ENCODE measurements around the gene LETM1. TPM values are rescaled to one million over a fixed set of nuclear protein-coding genes. Genes with fewer than 3 reads are reported as not detected.
A peak's percentile ranks its signal among the peaks of the same experiment; 100 is the strongest.

Gene LETM1
- total and polyA plus RNA-seq, 2 experiments from 2014 or later = 23.3 to 68.9 TPM

DNA sequence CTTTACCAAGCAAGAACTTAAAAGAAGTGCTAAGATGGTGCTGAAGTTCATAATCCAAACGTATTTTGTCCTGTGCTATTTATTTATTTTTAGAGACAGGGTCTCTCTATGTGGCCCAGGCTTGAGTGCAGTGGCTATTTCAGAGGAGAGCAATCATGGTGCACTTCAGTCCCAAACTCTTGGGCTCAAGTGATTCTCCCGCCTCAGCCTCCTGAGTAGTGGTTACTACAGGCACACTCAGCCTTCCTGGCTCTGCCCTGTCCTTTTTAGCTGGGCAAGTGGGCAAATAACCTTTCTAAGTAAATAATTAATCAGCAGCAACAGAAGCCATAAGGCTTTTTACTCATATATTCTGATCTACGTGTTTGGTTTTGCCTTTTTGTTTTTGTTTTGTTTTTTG is 17.8 kb upstream of the LETM1 start:
- no peak overlapping the region for H3K4me3 ChIP-seq
- H4K20me1 ChIP-seq (replicated peaks; ENCODE audit: insufficient read depth) = peaks cover 64% of the 10 kb centered on the region
- TF ChIP-seq, protein P1, sequence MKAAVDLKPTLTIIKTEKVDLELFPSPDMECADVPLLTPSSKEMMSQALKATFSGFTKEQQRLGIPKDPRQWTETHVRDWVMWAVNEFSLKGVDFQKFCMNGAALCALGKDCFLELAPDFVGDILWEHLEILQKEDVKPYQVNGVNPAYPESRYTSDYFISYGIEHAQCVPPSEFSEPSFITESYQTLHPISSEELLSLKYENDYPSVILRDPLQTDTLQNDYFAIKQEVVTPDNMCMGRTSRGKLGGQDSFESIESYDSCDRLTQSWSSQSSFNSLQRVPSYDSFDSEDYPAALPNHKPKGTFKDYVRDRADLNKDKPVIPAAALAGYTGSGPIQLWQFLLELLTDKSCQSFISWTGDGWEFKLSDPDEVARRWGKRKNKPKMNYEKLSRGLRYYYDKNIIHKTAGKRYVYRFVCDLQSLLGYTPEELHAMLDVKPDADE (IDR thresholded peaks at IDR 0.05) = no peak
- TF ChIP-seq CREB1 (CRISPR knock-in tag; IDR thresholded peaks at IDR 0.05; ENCODE audit: low read depth) = no peak
- TF ChIP-seq ZNF114 (CRISPR knock-in tag; IDR thresholded peaks at IDR 0.05) = no peak
- no peak for TF ChIP-seq POLR2AphosphoS5 (IDR thresholded peaks at IDR 0.05; ENCODE audit: low read depth)
- TF ChIP-seq, protein P2, sequence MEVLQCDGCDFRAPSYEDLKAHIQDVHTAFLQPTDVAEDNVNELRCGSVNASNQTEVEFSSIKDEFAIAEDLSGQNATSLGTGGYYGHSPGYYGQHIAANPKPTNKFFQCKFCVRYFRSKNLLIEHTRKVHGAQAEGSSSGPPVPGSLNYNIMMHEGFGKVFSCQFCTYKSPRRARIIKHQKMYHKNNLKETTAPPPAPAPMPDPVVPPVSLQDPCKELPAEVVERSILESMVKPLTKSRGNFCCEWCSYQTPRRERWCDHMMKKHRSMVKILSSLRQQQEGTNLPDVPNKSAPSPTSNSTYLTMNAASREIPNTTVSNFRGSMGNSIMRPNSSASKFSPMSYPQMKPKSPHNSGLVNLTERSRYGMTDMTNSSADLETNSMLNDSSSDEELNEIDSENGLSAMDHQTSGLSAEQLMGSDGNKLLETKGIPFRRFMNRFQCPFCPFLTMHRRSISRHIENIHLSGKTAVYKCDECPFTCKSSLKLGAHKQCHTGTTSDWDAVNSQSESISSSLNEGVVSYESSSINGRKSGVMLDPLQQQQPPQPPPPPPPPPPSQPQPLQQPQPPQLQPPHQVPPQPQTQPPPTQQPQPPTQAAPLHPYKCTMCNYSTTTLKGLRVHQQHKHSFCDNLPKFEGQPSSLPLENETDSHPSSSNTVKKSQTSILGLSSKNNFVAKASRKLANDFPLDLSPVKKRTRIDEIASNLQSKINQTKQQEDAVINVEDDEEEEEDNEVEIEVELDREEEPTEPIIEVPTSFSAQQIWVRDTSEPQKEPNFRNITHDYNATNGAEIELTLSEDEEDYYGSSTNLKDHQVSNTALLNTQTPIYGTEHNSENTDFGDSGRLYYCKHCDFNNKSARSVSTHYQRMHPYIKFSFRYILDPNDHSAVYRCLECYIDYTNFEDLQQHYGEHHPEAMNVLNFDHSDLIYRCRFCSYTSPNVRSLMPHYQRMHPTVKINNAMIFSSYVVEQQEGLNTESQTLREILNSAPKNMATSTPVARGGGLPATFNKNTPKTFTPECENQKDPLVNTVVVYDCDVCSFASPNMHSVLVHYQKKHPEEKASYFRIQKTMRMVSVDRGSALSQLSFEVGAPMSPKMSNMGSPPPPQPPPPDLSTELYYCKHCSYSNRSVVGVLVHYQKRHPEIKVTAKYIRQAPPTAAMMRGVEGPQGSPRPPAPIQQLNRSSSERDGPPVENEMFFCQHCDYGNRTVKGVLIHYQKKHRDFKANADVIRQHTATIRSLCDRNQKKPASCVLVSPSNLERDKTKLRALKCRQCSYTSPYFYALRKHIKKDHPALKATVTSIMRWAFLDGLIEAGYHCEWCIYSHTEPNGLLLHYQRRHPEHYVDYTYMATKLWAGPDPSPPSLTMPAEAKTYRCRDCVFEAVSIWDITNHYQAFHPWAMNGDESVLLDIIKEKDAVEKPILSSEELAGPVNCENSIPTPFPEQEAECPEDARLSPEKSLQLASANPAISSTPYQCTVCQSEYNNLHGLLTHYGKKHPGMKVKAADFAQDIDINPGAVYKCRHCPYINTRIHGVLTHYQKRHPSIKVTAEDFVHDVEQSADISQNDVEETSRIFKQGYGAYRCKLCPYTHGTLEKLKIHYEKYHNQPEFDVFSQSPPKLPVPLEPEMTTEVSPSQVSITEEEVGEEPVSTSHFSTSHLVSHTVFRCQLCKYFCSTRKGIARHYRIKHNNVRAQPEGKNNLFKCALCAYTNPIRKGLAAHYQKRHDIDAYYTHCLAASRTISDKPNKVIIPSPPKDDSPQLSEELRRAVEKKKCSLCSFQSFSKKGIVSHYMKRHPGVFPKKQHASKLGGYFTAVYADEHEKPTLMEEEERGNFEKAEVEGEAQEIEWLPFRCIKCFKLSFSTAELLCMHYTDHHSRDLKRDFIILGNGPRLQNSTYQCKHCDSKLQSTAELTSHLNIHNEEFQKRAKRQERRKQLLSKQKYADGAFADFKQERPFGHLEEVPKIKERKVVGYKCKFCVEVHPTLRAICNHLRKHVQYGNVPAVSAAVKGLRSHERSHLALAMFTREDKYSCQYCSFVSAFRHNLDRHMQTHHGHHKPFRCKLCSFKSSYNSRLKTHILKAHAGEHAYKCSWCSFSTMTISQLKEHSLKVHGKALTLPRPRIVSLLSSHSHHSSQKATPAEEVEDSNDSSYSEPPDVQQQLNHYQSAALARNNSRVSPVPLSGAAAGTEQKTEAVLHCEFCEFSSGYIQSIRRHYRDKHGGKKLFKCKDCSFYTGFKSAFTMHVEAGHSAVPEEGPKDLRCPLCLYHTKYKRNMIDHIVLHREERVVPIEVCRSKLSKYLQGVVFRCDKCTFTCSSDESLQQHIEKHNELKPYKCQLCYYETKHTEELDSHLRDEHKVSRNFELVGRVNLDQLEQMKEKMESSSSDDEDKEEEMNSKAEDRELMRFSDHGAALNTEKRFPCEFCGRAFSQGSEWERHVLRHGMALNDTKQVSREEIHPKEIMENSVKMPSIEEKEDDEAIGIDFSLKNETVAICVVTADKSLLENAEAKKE (CRISPR knock-in tag; IDR thresholded peaks at IDR 0.05) = no peak
- no peak for TF ChIP-seq JUNB (IDR thresholded peaks at IDR 0.05; ENCODE audit: unreplicated experiment)
- no peak for TF ChIP-seq NANOG (IDR thresholded peaks at IDR 0.05; ENCODE audit: borderline replicate concordance)
- no peak for TF ChIP-seq ZNF331 (CRISPR knock-in tag; IDR thresholded peaks at IDR 0.05; ENCODE audit: low read depth)
- no peak overlapping the region for H3K4me3 Mint-ChIP-seq
- H3K4me2 ChIP-seq = peak overlapping the region; percentile 93; the same call in 1 of the 2 replicates
- no peaks in the 10 kb centered on the region for H3K9me2 ChIP-seq (ENCODE audit: insufficient read depth)
- H3K27ac ChIP-seq (ENCODE audit: low read depth) = no peak overlapping the region
- no peaks in the 10 kb centered on the region for H3K9me3 Mint-ChIP-seq
- no peaks in the 10 kb centered on the region for H3K36me3 ChIP-seq (ENCODE audit: insufficient read depth)
- peaks cover 68% of the 10 kb centered on the region for H3K79me2 ChIP-seq (replicated peaks; ENCODE audit: insufficient read depth)
- peaks cover 27% of the 10 kb centered on the region for H3K4me1 ChIP-seq (ENCODE audit: insufficient read depth)
- DNase-seq (ENCODE audit: low spot score) (no peak), ATAC-seq (no peak)
- H3K27me3 ChIP-seq (ENCODE audit: insufficient read depth) = peaks cover 27% of the 10 kb centered on the region
- no peak overlapping the region for H3K27ac Mint-ChIP-seq
- peaks cover 34% of the 10 kb centered on the region for H3K4me1 Mint-ChIP-seq
- H3F3A ChIP-seq (replicated peaks; ENCODE audit: low read depth) = peaks cover 16% of the 10 kb centered on the region
- H3K36me3 Mint-ChIP-seq (ENCODE audit: low read depth) = peaks cover 4% of the 10 kb centered on the region
- H3K27me3 Mint-ChIP-seq (ENCODE audit: insufficient read depth, low read depth, poor library complexity) = peaks cover 18% of the 10 kb centered on the region
- H2AFZ ChIP-seq = no peak overlapping the region

Data from GM23338 (cell line).